ENCODE results near the gene MPO.

The MPO gene

DNA sequence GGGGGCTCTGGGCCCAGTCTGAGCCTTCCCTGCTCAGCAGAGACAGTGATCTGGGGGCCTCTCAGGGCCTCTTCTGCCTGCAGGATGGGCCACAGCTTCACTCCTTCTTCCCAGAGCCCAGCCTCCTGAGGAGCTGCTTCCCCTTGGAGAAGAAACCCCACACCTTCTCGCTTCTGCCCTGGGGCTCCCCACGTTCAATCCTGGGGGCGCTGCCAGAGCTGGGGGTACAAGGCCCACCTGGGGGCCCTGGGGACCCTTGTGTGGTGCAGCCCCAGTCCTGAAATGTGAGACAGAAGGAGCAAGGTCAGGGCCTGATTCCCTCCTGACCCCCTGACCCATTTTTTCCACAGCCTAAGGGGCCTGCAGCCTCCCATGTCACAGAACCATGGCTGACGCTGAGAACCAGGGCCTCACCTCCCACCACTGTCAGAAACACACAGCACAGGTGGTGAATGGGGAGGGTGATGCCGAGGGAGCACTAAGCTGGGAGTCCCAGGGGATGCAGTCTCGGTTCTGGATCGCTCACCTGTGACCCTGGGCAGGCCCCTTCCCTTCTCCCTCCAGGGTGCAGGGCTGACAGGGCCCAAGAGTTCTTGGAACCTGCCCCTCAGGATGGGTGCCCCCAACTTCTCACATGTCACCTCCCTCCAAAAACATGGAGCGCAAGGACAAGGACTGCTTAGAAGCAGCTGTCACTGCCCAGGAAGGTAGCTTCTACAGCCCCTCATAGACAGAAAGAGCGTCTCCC lies 21.6 kb upstream of the MPO start:
- Histone ChIP-seq H2BK12ac (ENCODE audit: low read length) (peak overlapping the region; percentile 89), H3K4me1 (ENCODE audit: control insufficient read depth in 2 of 2, insufficient read depth in 1 of 2, low read depth in 1 of 2, low read length in 2 of 2) (peaks cover 0 to 5% of the 10 kb centered on the region in 2 donors), H3K14ac (ENCODE audit: low read length) (no peak overlapping the region), H3K9ac (ENCODE audit: low read depth, low read length, poor library complexity) (peak overlapping the region; percentile 68), H3K4me3 (ENCODE audit: low read length in 2 of 2) (no peak overlapping the region), H2AFZ (ENCODE audit: low read length) (peak overlapping the region; percentile 69), H3K23ac (ENCODE audit: low read depth, low read length, poor library complexity) (no peak overlapping the region), H3K18ac (ENCODE audit: low read length) (no peak overlapping the region), H3K79me1 (ENCODE audit: low read depth, low read length) (no peaks in the 10 kb centered on the region), H2BK15ac (ENCODE audit: low read length) (no peak overlapping the region), H3K9me3 (replicated peaks in 1 of 2; ENCODE audit: control insufficient read depth in 2 of 2, insufficient read depth in 1 of 2, low read depth in 1 of 2, low read length in 2 of 2) (no peaks in the 10 kb centered on the region), H2BK120ac (ENCODE audit: low read depth, low read length) (peak overlapping the region; percentile 6), H3K27me3 (ENCODE audit: control insufficient read depth in 3 of 3, insufficient read depth in 3 of 3, low read depth in 1 of 3, low read length in 3 of 3) (peaks cover 0 to 4% (median 0%) of the 10 kb centered on the region in 3 experiments), H3K4me2 (ENCODE audit: insufficient read depth, low read length, poor library complexity, severe bottlenecking) (no peak overlapping the region), H3K4ac (ENCODE audit: low read length) (no peak overlapping the region), H4K91ac (ENCODE audit: low read depth, low read length, poor library complexity) (no peak overlapping the region), H2AK5ac (ENCODE audit: low read depth, low read length) (no peak overlapping the region), H3K36me3 (replicated peaks in 1 of 2; ENCODE audit: control insufficient read depth in 2 of 2, insufficient read depth in 2 of 2, low read length in 2 of 2) (peaks cover 0 to 1% of the 10 kb centered on the region in 2 donors), H2BK5ac (ENCODE audit: low read length) (peak overlapping the region; percentile 68), H4K8ac (ENCODE audit: low read depth, low read length) (no peak overlapping the region), H3K27ac (replicated peaks; ENCODE audit: low read length) (no peak overlapping the region)
- WGBS, 2 donors (ENCODE audit: extremely low coverage in 2 of 2, insufficient read length in 2 of 2, insufficient replicate concordance in 1 of 2), result no CpG with 5 or more reads among the region's 9 CpGs
- DNase-seq (ENCODE audit: low spot score), result no peak

DNA sequence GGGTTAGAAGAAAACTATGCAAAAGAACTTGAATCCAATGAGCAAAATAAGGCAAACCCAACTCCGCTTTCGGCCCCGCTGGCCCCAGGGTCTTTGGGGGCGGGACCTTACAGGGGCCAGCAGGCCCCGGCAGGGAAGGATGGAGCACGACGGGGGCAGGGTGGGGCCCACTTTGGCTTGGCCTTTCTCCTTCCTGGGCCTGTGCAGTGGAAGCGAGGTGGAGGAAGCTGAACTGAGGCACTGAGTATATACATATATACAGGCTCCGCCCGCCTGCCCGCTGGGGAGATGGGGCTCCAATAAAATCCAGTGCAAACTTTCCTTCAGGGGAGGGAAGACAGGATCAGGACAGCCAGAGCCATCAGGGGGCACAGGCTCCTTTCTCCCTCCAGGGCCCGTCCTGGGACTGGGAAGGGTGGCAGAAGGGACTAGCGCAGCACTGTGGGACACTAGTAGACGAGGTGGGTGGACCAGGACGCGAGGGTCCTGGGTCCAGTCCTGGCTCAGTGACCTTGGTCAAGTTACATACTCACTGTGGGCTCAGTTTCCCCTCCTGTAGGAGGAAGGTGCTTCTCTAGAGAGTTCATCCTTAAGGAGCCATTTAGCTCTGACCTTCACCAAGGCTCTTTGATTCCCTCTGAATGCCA lies 20.9 kb upstream of the MPO start:
- Histone ChIP-seq H3K14ac (ENCODE audit: low read length) (no peak overlapping the region), H3K9ac (ENCODE audit: low read depth, low read length, poor library complexity) (no peak overlapping the region), H3K4me3 (ENCODE audit: low read length in 2 of 2) (no peak overlapping the region), H4K8ac (ENCODE audit: low read depth, low read length) (no peak overlapping the region), H3K4me2 (ENCODE audit: insufficient read depth, low read length, poor library complexity, severe bottlenecking) (no peak overlapping the region), H3K36me3 (replicated peaks in 1 of 2; ENCODE audit: control insufficient read depth in 2 of 2, insufficient read depth in 2 of 2, low read length in 2 of 2) (peaks cover 0 to 1% of the 10 kb centered on the region in 2 donors), H2BK5ac (ENCODE audit: low read length) (peak overlapping the region; percentile 68), H3K18ac (ENCODE audit: low read length) (no peak overlapping the region), H3K4me1 (ENCODE audit: control insufficient read depth in 2 of 2, insufficient read depth in 1 of 2, low read depth in 1 of 2, low read length in 2 of 2) (peaks cover 0 to 5% of the 10 kb centered on the region in 2 donors), H3K4ac (ENCODE audit: low read length) (no peak overlapping the region), H4K91ac (ENCODE audit: low read depth, low read length, poor library complexity) (no peak overlapping the region), H2AK5ac (ENCODE audit: low read depth, low read length) (peak overlapping the region; percentile 8), H3K23ac (ENCODE audit: low read depth, low read length, poor library complexity) (no peak overlapping the region), H2BK120ac (ENCODE audit: low read depth, low read length) (peak overlapping the region; percentile 6), H3K79me1 (ENCODE audit: low read depth, low read length) (no peaks in the 10 kb centered on the region), H3K27ac (replicated peaks; ENCODE audit: low read length) (no peak overlapping the region), H3K9me3 (replicated peaks in 1 of 2; ENCODE audit: control insufficient read depth in 2 of 2, insufficient read depth in 1 of 2, low read depth in 1 of 2, low read length in 2 of 2) (no peaks in the 10 kb centered on the region), H3K27me3 (ENCODE audit: control insufficient read depth in 3 of 3, insufficient read depth in 3 of 3, low read depth in 1 of 3, low read length in 3 of 3) (no peaks in the 10 kb centered on the region), H2BK15ac (ENCODE audit: low read length) (no peak overlapping the region), H2BK12ac (ENCODE audit: low read length) (no peak overlapping the region), H2AFZ (ENCODE audit: low read length) (peak overlapping the region; percentile 69)
- no peak for DNase-seq (ENCODE audit: low spot score)
- no CpG with 5 or more reads among the region's 16 CpGs for WGBS, 2 donors (ENCODE audit: extremely low coverage in 2 of 2, insufficient read length in 2 of 2, insufficient replicate concordance in 1 of 2)

GRCh38 chr17:58300336-58300735 lies 19.6 kb upstream of the MPO start:
- Histone ChIP-seq H3K4me3 (ENCODE audit: low read length in 2 of 2) (no peak overlapping the region), H3K36me3 (replicated peaks in 1 of 2; ENCODE audit: control insufficient read depth in 2 of 2, insufficient read depth in 2 of 2, low read length in 2 of 2) (peaks cover 0 to 1% of the 10 kb centered on the region in 2 donors), H3K9me3 (replicated peaks in 1 of 2; ENCODE audit: control insufficient read depth in 2 of 2, insufficient read depth in 1 of 2, low read depth in 1 of 2, low read length in 2 of 2) (no peaks in the 10 kb centered on the region), H3K79me1 (ENCODE audit: low read depth, low read length) (no peaks in the 10 kb centered on the region), H2BK120ac (ENCODE audit: low read depth, low read length) (no peak overlapping the region), H3K14ac (ENCODE audit: low read length) (no peak overlapping the region), H3K27me3 (ENCODE audit: control insufficient read depth in 3 of 3, insufficient read depth in 3 of 3, low read depth in 1 of 3, low read length in 3 of 3) (no peaks in the 10 kb centered on the region), H3K4ac (ENCODE audit: low read length) (no peak overlapping the region), H2BK15ac (ENCODE audit: low read length) (no peak overlapping the region), H3K27ac (replicated peaks; ENCODE audit: low read length) (no peak overlapping the region), H4K91ac (ENCODE audit: low read depth, low read length, poor library complexity) (no peak overlapping the region), H2AK5ac (ENCODE audit: low read depth, low read length) (no peak overlapping the region), H3K23ac (ENCODE audit: low read depth, low read length, poor library complexity) (no peak overlapping the region), H4K8ac (ENCODE audit: low read depth, low read length) (no peak overlapping the region), H2BK5ac (ENCODE audit: low read length) (no peak overlapping the region), H3K4me2 (ENCODE audit: insufficient read depth, low read length, poor library complexity, severe bottlenecking) (no peak overlapping the region), H3K4me1 (ENCODE audit: control insufficient read depth in 2 of 2, insufficient read depth in 1 of 2, low read depth in 1 of 2, low read length in 2 of 2) (peaks cover 0 to 5% of the 10 kb centered on the region in 2 donors), H3K18ac (ENCODE audit: low read length) (no peak overlapping the region), H3K9ac (ENCODE audit: low read depth, low read length, poor library complexity) (no peak overlapping the region), H2BK12ac (ENCODE audit: low read length) (no peak overlapping the region), H2AFZ (ENCODE audit: low read length) (no peak overlapping the region)
- no CpG with 5 or more reads among the region's 6 CpGs for WGBS, 2 donors (ENCODE audit: extremely low coverage in 2 of 2, insufficient read length in 2 of 2, insufficient replicate concordance in 1 of 2)
- no peak for DNase-seq (ENCODE audit: low spot score)

- Histone ChIP-seq H3K9ac (ENCODE audit: low read depth, low read length, poor library complexity) (no peak overlapping the region), H3K4me2 (ENCODE audit: insufficient read depth, low read length, poor library complexity, severe bottlenecking) (no peak overlapping the region), H3K14ac (ENCODE audit: low read length) (no peak overlapping the region), H3K18ac (ENCODE audit: low read length) (no peak overlapping the region), H3K4me3 (ENCODE audit: low read length in 2 of 2) (no peak overlapping the region), H3K79me1 (ENCODE audit: low read depth, low read length) (no peaks in the 10 kb centered on the region), H2BK15ac (ENCODE audit: low read length) (no peak overlapping the region), H3K36me3 (replicated peaks in 1 of 2; ENCODE audit: control insufficient read depth in 2 of 2, insufficient read depth in 2 of 2, low read length in 2 of 2) (no peaks in the 10 kb centered on the region), H3K9me3 (replicated peaks in 1 of 2; ENCODE audit: control insufficient read depth in 2 of 2, insufficient read depth in 1 of 2, low read depth in 1 of 2, low read length in 2 of 2) (no peaks in the 10 kb centered on the region), H3K4ac (ENCODE audit: low read length) (no peak overlapping the region), H4K91ac (ENCODE audit: low read depth, low read length, poor library complexity) (no peak overlapping the region), H2BK120ac (ENCODE audit: low read depth, low read length) (no peak overlapping the region), H2BK5ac (ENCODE audit: low read length) (no peak overlapping the region), H3K23ac (ENCODE audit: low read depth, low read length, poor library complexity) (no peak overlapping the region), H2AFZ (ENCODE audit: low read length) (no peak overlapping the region), H2AK5ac (ENCODE audit: low read depth, low read length) (no peak overlapping the region), H3K27ac (replicated peaks; ENCODE audit: low read length) (no peak overlapping the region), H3K27me3 (ENCODE audit: control insufficient read depth in 3 of 3, insufficient read depth in 3 of 3, low read depth in 1 of 3, low read length in 3 of 3) (peaks cover 0 to 27% (median 0%) of the 10 kb centered on the region in 3 experiments), H4K8ac (ENCODE audit: low read depth, low read length) (no peak overlapping the region), H2BK12ac (ENCODE audit: low read length) (no peak overlapping the region), H3K4me1 (ENCODE audit: control insufficient read depth in 2 of 2, insufficient read depth in 1 of 2, low read depth in 1 of 2, low read length in 2 of 2) (no peaks in the 10 kb centered on the region)
- no peak for DNase-seq (ENCODE audit: low spot score)
- WGBS, 2 donors (ENCODE audit: extremely low coverage in 2 of 2, insufficient read length in 2 of 2, insufficient replicate concordance in 1 of 2), result no CpG with 5 or more reads among the region's 1 CpG
These were observed 13.3 kb upstream of the MPO start for GRCh38 chr17:58294034-58294433.

Measured in neuronal stem cell (in vitro differentiated cells).